GM23248 (cell line): Measurements from ENCODE around the gene DENND5A.

Experiments
- EZH2 ChIP-seq: fragments of 200-600 bp; sonication (generic); IDR thresholded peaks from 2 replicates; pipeline ENCODE4 v1.6.1; 2018; ENCODE audit warnings: antibody characterized with exemption, mild to moderate bottlenecking; ENCODE audit not compliant: insufficient read depth, poor library complexity, severe bottlenecking
- EZH2phosphoT487 ChIP-seq: fragments of 200-600 bp; sonication (generic); IDR thresholded peaks from 2 replicates; pipeline ENCODE4 v1.6.1; 2018; ENCODE audit warnings: antibody characterized with exemption, moderate library complexity, mild to moderate bottlenecking, low read depth; ENCODE audit not compliant: insufficient read depth

- TF ChIP-seq EZH2, result no peak
- no peak for TF ChIP-seq EZH2phosphoT487
These were observed 37.1 kb downstream of the DENND5A start for GRCh38 chr11:9228091-9228490.
